HepG2 (cell line): ENCODE measurements around the gene RMI2. TPM values are rescaled to one million over a fixed set of nuclear protein-coding genes. Genes with fewer than 3 reads are reported as not detected.

Source experiments
- ATAC-seq: fragments of 200-7000 bp; cut with Tn5 transposase; 3 replicates; pipeline ENCODE4 v1.9.1; 2020; ENCODE audit warnings: mild to moderate bottlenecking, moderate library complexity
- Bru-seq: library from RNA; stranded (reverse); fragments of 400-500 nt; gene quantifications from one replicate; lab custom pipeline; 2021; lab: Mats Ljungman, UMichigan
- BruChase-seq, 2 experiments: library from RNA; stranded (reverse); fragments of 400-500 nt; gene quantifications; one replicate each; lab custom pipeline; 2021; lab: Mats Ljungman, UMichigan
- BruUV-seq: library from RNA; stranded (reverse); fragments of 400-500 nt; replicated peaks from 2 replicates; lab custom pipeline; 2021; lab: Mats Ljungman, UMichigan
- CTCF ChIA-PET: fragments of 300-600 bp; formaldehyde crosslinking; extraction: SDS; loops from one replicate; lab custom pipeline; 2021; ENCODE audit warnings: low total read pairs, inconsistent platforms, low intra/inter-chr PET ratio; lab: Yijun Ruan, JAX
- POLR2A ChIA-PET: fragments of 350-600 bp; sonication (Branson Sonifier 250); formaldehyde crosslinking; loops from one replicate; lab custom pipeline; 2020; ENCODE audit warnings: antibody characterized with exemption, inconsistent platforms; lab: Yijun Ruan, JAX
- DNase-seq: peaks from one replicate; pipeline ENCODE4 v3.0.0-alpha.2; 2015; ENCODE audit warnings: low spot score
- FAIRE-seq: peaks from 3 replicates; lab custom pipeline; 2011; peaks lifted over from hg19 to GRCh38; lab: Jason Lieb, UNC
- H2AFZ ChIP-seq: one replicate; pipeline ENCODE4 v1.6.1; 2011; ENCODE audit warnings: low read length, inconsistent platforms
- H3K27ac ChIP-seq: fragments of 300-600 bp; 3 replicates; pipeline ENCODE4 v1.8.0; 2011; ENCODE audit warnings: mixed run types, mild to moderate bottlenecking, mixed read lengths, low read length, inconsistent platforms; ENCODE audit not compliant: insufficient read depth; ENCODE audit errors: extremely low read length
- H3K27me3 ChIP-seq, 2 experiments: fragments of 200-600 bp in 1 of 2; 2 replicates in 1 of 2; 3 replicates in 1 of 2; pipeline versions ENCODE4 v1.6.0 to v1.8.0; 2011; ENCODE audit warnings: low read length in 2 of 2, mild to moderate bottlenecking in 2 of 2, moderate library complexity in 2 of 2, inconsistent platforms in 1 of 2; ENCODE audit not compliant: insufficient read depth in 2 of 2, control insufficient read depth in 1 of 2
- H3K36me3 ChIP-seq, 2 experiments: fragments of 200-600 bp in 1 of 2; replicated peaks in 1 of 2; 2 replicates in 1 of 2; 3 replicates in 1 of 2; pipeline versions ENCODE4 v1.5.1 to v1.8.0; 2011; ENCODE audit warnings: low read length in 2 of 2, inconsistent platforms in 1 of 2; ENCODE audit not compliant: insufficient read depth in 2 of 2, control insufficient read depth in 1 of 2
- H3K4me1 ChIP-seq: 2 replicates; pipeline ENCODE4 v1.5.1; 2012; ENCODE audit warnings: low read length, inconsistent platforms; ENCODE audit not compliant: insufficient read depth
- H3K4me2 ChIP-seq: 2 replicates; pipeline ENCODE4 v1.6.0; 2011; ENCODE audit warnings: low read depth, low read length, inconsistent platforms
- H3K4me3 ChIP-seq, 3 experiments: fragments of 200-600 bp in 1 of 3; sonication (generic), shearing (Covaris generic) in 1 of 3; replicated peaks in 1 of 3; 2 replicates each; pipeline ENCODE4 v1.5.1; 2011 to 2016; ENCODE audit warnings: low read length in 3 of 3, inconsistent platforms in 2 of 3, low read depth in 2 of 3, mild to moderate bottlenecking in 2 of 3, control low read depth in 1 of 3, mixed read lengths in 1 of 3; ENCODE audit not compliant: insufficient read depth in 1 of 3
- H3K79me2 ChIP-seq: one replicate; pipeline ENCODE4 v1.6.1; 2011; ENCODE audit warnings: low read length, inconsistent platforms; ENCODE audit not compliant: insufficient read depth
- H3K9ac ChIP-seq: 2 replicates; pipeline ENCODE4 v1.6.0; 2011; ENCODE audit warnings: mild to moderate bottlenecking, low read depth, low read length, inconsistent platforms; ENCODE audit not compliant: insufficient read depth
- H3K9me3 ChIP-seq: 2 replicates; pipeline ENCODE4 v1.5.1; 2012; ENCODE audit warnings: mild to moderate bottlenecking, low read length
- H4K20me1 ChIP-seq: 2 replicates; pipeline ENCODE4 v1.6.0; 2011; ENCODE audit warnings: inconsistent platforms, mild to moderate bottlenecking, low read length, moderate library complexity; ENCODE audit not compliant: insufficient read depth
- CBFB ChIP-seq: sonication (generic); formaldehyde crosslinking; IDR thresholded peaks from 2 replicates; pipeline ENCODE4 v1.4.0; 2020; ENCODE audit warnings: missing genetic modification reagents
- HMG20B ChIP-seq: conservative IDR thresholded peaks from 2 replicates; pipeline ENCODE4 v1.6.1; 2016; ENCODE audit warnings: missing genetic modification reagents, missing compliant biosample characterization
- KDM6A ChIP-seq: IDR thresholded peaks from 2 replicates; pipeline ENCODE4 v1.6.1; 2016; ENCODE audit warnings: low read depth
- PHB2 ChIP-seq: fragments of 450-650 bp; IDR thresholded peaks from 2 replicates; pipeline ENCODE4 v1.6.1; 2018; ENCODE audit not compliant: partially characterized antibody
- PTBP1 ChIP-seq: fragments of 200-400 bp; formaldehyde crosslinking; IDR thresholded peaks from 2 replicates; pipeline ENCODE4 v1.6.1; 2018; ENCODE audit warnings: low read length, low read depth; ENCODE audit not compliant: poor library complexity, severe bottlenecking
- SNAI1 ChIP-seq: sonication (generic); formaldehyde crosslinking; IDR thresholded peaks from 2 replicates; pipeline ENCODE4 v1.5.0; 2020; ENCODE audit warnings: mild to moderate bottlenecking, missing genetic modification reagents, borderline replicate concordance
- TGIF2 ChIP-seq: IDR thresholded peaks from 2 replicates; pipeline ENCODE4 v1.6.1; 2016; ENCODE audit warnings: control low read depth, missing compliant biosample characterization
- XRCC5 ChIP-seq: fragments of 200-400 bp; formaldehyde crosslinking; optimal IDR thresholded peaks from 2 replicates; pipeline ENCODE3; 2017; ENCODE audit warnings: mild to moderate bottlenecking, low read length
- YY1 ChIP-seq: IDR thresholded peaks from 2 replicates; pipeline ENCODE4 v1.6.1; 2011; ENCODE audit warnings: low read length, low read depth, moderate library complexity, mild to moderate bottlenecking; ENCODE audit not compliant: insufficient read depth, insufficient replicate concordance
- ZKSCAN1 ChIP-seq: fragments of 150-350 bp; IDR thresholded peaks from 2 replicates; pipeline ENCODE4 v1.6.1; 2014; ENCODE audit warnings: low read length
- ZKSCAN8 ChIP-seq: IDR thresholded peaks from 2 replicates; pipeline ENCODE4 v1.6.1; 2016; ENCODE audit warnings: borderline replicate concordance, missing genetic modification reagents, missing compliant biosample characterization
- ZMYM2 ChIP-seq: sonication (generic); formaldehyde crosslinking; IDR thresholded peaks from 2 replicates; pipeline ENCODE4 v1.8.0; 2022; ENCODE audit warnings: mild to moderate bottlenecking, missing genetic modification reagents
- ZNF335 ChIP-seq: sonication (generic); formaldehyde crosslinking; IDR thresholded peaks from 2 replicates; pipeline ENCODE4 v1.4.0; 2020; ENCODE audit warnings: missing genetic modification reagents
- ZNF577 ChIP-seq: sonication (generic); formaldehyde crosslinking; IDR thresholded peaks from 2 replicates; pipeline ENCODE4 v1.4.0; 2020; ENCODE audit warnings: mild to moderate bottlenecking, low read depth, missing genetic modification reagents, borderline replicate concordance
- ZNF597 ChIP-seq: sonication (generic); formaldehyde crosslinking; IDR thresholded peaks from 2 replicates; pipeline ENCODE4 v1.5.0; 2020; ENCODE audit warnings: missing genetic modification reagents
- ZNF761 ChIP-seq: sonication (generic); formaldehyde crosslinking; conservative IDR thresholded peaks from 2 replicates; pipeline ENCODE4 v1.4.0; 2020; ENCODE audit warnings: mild to moderate bottlenecking, missing genetic modification reagents
- ZSCAN12 ChIP-seq: sonication (generic); formaldehyde crosslinking; IDR thresholded peaks from 2 replicates; pipeline ENCODE4 v1.9.0; 2021; ENCODE audit warnings: mild to moderate bottlenecking, missing genetic modification reagents
- ZSCAN9 ChIP-seq: IDR thresholded peaks from 2 replicates; pipeline ENCODE4 v1.6.1; 2016; ENCODE audit warnings: borderline replicate concordance
- WGBS: methylation state at CpG from one replicate; pipeline ENCODE4 v1.1.6; 2017; ENCODE audit warnings: low lambda C conversion rate; 5-methylcytosine and 5-hydroxymethylcytosine counted together
- in situ Hi-C: cut with HindIII; loops from 2 replicates; pipeline ENCODE4 v1.10.0; 2017; ENCODE audit warnings: low pct_unique_long_range_greater_than_20kb; ENCODE audit not compliant: extremely low pct_ligation_motif_present
- intact Hi-C: fragments of 100-400 bp; cut with micrococcal nuclease; formaldehyde crosslinking; loops from one replicate; pipeline ENCODE4 v1.10.0; 2022; ENCODE audit not compliant: unreplicated experiment
- long read RNA-seq, 2 experiments: library from RNA in 1 of 2; library from polyadenylated mRNA in 1 of 2; stranded (forward) in 1 of 2; unstranded in 1 of 2; transcript quantifications; one replicate each; pipeline ENCODE4 v2.0.0, GENCODE V29; 2019 to 2022
- polyA minus RNA-seq, 3 experiments: library from RNA; depleted of rRNA, polyadenylated mRNA; stranded (reverse); fragments of >200 nt; gene quantifications; 2 replicates each; pipeline ENCODE4 v1.2.3, GENCODE V29; 2011; ENCODE audit warnings: low replicate concordance in 1 of 3
- polyA plus RNA-seq, 8 experiments: library from polyadenylated mRNA; depleted of rRNA in 3 of 8; stranded (reverse) in 7 of 8; unstranded in 1 of 8; fragments of >200 nt; fragmentation: Illumina TruSeq in 4 of 8; extraction: Trizol in 4 of 8; gene quantifications; 2 replicates each; pipeline versions ENCODE4 v1.2.1 to v1.2.3, GENCODE V29; 2011 to 2016; ENCODE audit warnings: low read depth in 4 of 8, missing spikeins in 1 of 8, mixed read lengths in 1 of 8; ENCODE audit not compliant: insufficient read depth in 1 of 8
- total RNA-seq, 5 experiments: library from RNA; depleted of rRNA; stranded (reverse); fragments of >200 nt; fragmentation: Illumina TruSeq; extraction: Trizol; gene quantifications; 2 replicates each; pipeline ENCODE4 v1.2.3, GENCODE V29; 2016; ENCODE audit warnings: low read depth in 1 of 5

RMI2 gene
- total RNA-seq (2016; rRNA removed; fragmentation: Illumina TruSeq; extraction: Trizol) (55.7 and 65.3 TPM in 2 replicates), polyA plus RNA-seq (2011; rRNA removed) (15.3 and 24.5 TPM in 2 replicates), polyA minus RNA-seq (2011; rRNA and poly(A)+ RNA removed; ENCODE audit: low replicate concordance) (9.1 and 22.0 TPM in 2 replicates), Bru-seq, nascent RNA (percentile 38 among the genes with signal in this experiment), BruChase-seq, experiment 1, labeled RNA remaining after a 6-hour chase (percentile 41 among the genes with signal in this experiment), BruChase-seq, experiment 2, labeled RNA remaining after a 2-hour chase (percentile 37 among the genes with signal in this experiment)
- total RNA-seq (2016; cell fraction: cytosol; rRNA removed; fragmentation: Illumina TruSeq; extraction: Trizol; ENCODE audit: low read depth) = 8.6 and 11.0 TPM in 2 replicates
- 51.5 and 55.7 TPM in 2 replicates for total RNA-seq (2016; cell fraction: insoluble cytoplasmic fraction; rRNA removed; fragmentation: Illumina TruSeq; extraction: Trizol)
- 28.4 and 29.3 TPM in 2 replicates for total RNA-seq (2016; cell fraction: membrane; rRNA removed; fragmentation: Illumina TruSeq; extraction: Trizol)
- total RNA-seq (2016; cell fraction: nucleus; rRNA removed; fragmentation: Illumina TruSeq; extraction: Trizol) = 23.6 and 25.7 TPM in 2 replicates
- polyA plus RNA-seq (2011; cell fraction: cytosol; rRNA removed) = 18.8 and 22.1 TPM in 2 replicates
- polyA plus RNA-seq (2011; cell fraction: nucleus; rRNA removed) = 10.4 and 11.9 TPM in 2 replicates
- polyA plus RNA-seq (2012) = 19.5 and 50.3 TPM in 2 replicates
- 10.8 and 11.1 TPM in 2 replicates for polyA plus RNA-seq (2016; cell fraction: cytosol; fragmentation: Illumina TruSeq; extraction: Trizol; ENCODE audit: low read depth)
- polyA plus RNA-seq (2016; cell fraction: insoluble cytoplasmic fraction; fragmentation: Illumina TruSeq; extraction: Trizol; ENCODE audit: low read depth) = 90.6 and 102 TPM in 2 replicates
- polyA plus RNA-seq (2016; cell fraction: membrane; fragmentation: Illumina TruSeq; extraction: Trizol; ENCODE audit: low read depth) = 27.3 and 29.2 TPM in 2 replicates
- 54.0 and 54.7 TPM in 2 replicates for polyA plus RNA-seq (2016; cell fraction: nucleus; fragmentation: Illumina TruSeq; extraction: Trizol; ENCODE audit: insufficient read depth, low read depth)
- 12.6 and 15.4 TPM in 2 replicates for polyA minus RNA-seq (2011; cell fraction: cytosol; rRNA and poly(A)+ RNA removed)
- 8.4 and 8.7 TPM in 2 replicates for polyA minus RNA-seq (2011; cell fraction: nucleus; rRNA and poly(A)+ RNA removed)
- long read RNA-seq, experiment 1, transcript RMI2-201 (2 exons, 1,457 nt) = major isoform, 31 of 39 reads
- long read RNA-seq, experiment 1, transcript RMI2-205 (2 exons, 818 nt) = minor isoform, 5 of 39 reads
- long read RNA-seq, experiment 1, partial matches to known transcripts = 2 of 39 reads
- long read RNA-seq, experiment 1, other reads (novel, unspliced or antisense) = 1 of 39 reads
- long read RNA-seq, experiment 2, transcript RMI2-201 (2 exons, 1,457 nt) = major isoform, 37 of 54 reads
- long read RNA-seq, experiment 2, partial matches to known transcripts = 0 of 54 reads
- long read RNA-seq, experiment 2, other reads (novel, unspliced or antisense) = 17 of 54 reads

GRCh38 chr16:11345040-11345862, at the start of gene RMI2:
RMI2 (plus strand) TSS chr16:11345459; CDS start chr16:11345472, 13 bp downstream.
- H3K27ac ChIP-seq = peak within 1 kb of the TSS; percentile 59
- BruUV-seq = TSS peak; percentile 55
- FAIRE-seq = peak; percentile 94
- TF ChIP-seq SNAI1 (no peak), PHB2 (no peak), HMG20B (CRISPR knock-in tag) (peak; percentile 49; the same call in 1 of the 2 replicates), PTBP1 (peak; percentile 71), YY1 (peak; percentile 94), ZNF335 (CRISPR knock-in tag) (peak; percentile 63; the same call in 1 of the 2 replicates), ZNF597 (CRISPR knock-in tag) (no peak), ZNF577 (CRISPR knock-in tag) (no peak), ZNF761 (CRISPR knock-in tag) (no peak), XRCC5 (peak; percentile 93), ZKSCAN8 (CRISPR knock-in tag) (no peak), ZMYM2 (CRISPR knock-in tag) (no peak), ZKSCAN1 (no peak), ZSCAN9 (peak; percentile 80), ZSCAN12 (CRISPR knock-in tag) (0 out of 2 replicates have a peak, but pooled peaks have one; percentile 16), CBFB (CRISPR knock-in tag) (peak; percentile 55; the same call in 1 of the 2 replicates), KDM6A (CRISPR knock-in tag) (no peak), TGIF2 (CRISPR knock-in tag) (peak; percentile 95)

More at GRCh38 chr16:11345040-11345862, at the start of gene RMI2:
- DNase-seq (peak; percentile 99), ATAC-seq (peak; percentile 95)
- intact Hi-C loops (loop anchor here (2.0 kb wide), 1 partner anchor 38 kb away; no protein-coding TSS in a partner anchor), in situ Hi-C loops (loop anchor here (5.0 kb wide), 1 partner anchor 88 kb away; the partner anchor contains the start of gene SOCS1)
- Histone ChIP-seq H3K79me2 (peaks cover 44% of the 10 kb centered on the region), H3K4me2 (peak within 1 kb of the TSS; percentile 92), H3K9ac (peak within 1 kb of the TSS; percentile 70), H3K4me1 (peaks cover 83% of the 10 kb centered on the region), H4K20me1 (no peaks in the 10 kb centered on the region), H3K9me3 (no peaks in the 10 kb centered on the region), H2AFZ (peak within 1 kb of the TSS; percentile 100), H3K36me3 (no peaks in the 10 kb centered on the region), H3K4me3 (peak within 1 kb of the TSS; percentile 72 to 75 (median 74)), H3K27me3 (no peaks in the 10 kb centered on the region; a peak in 1 of 5 replicates)
- CTCF ChIA-PET = interaction anchor here (0.8 kb wide), 1 partner anchor 26 kb away, joined by 3 read pairs; no protein-coding TSS in a partner anchor
- POLR2A ChIA-PET = interaction anchor here (1.0 to 4.5 kb wide), 6 partner anchors 11 to 89 kb away, joined by 3 to 32 read pairs (median 4); partner anchors contain the start of gene SOCS1
- WGBS = 1% methylated on average over 39 of the region's 82 CpGs
